Sigmoid colon (tissue), 7 donors: ENCODE measurements around the gene IL17RA. TPM values are rescaled to one million over a fixed set of nuclear protein-coding genes. Genes with fewer than 3 reads are reported as not detected.
"Not testable (repeated sequence)": the region's sequence is repeated elsewhere in the genome, so short reads cannot be mapped to it uniquely, and the experiment has no call there.

Experiments
- DNase-seq: peaks from one replicate; pipeline ENCODE4 v3.0.0-alpha.2; 2019
- H3K27ac ChIP-seq, 4 donors: fragments of 200-600 bp; sonication (generic); one replicate each; pipeline ENCODE4 v1.5.1; 2016 to 2019; ENCODE audit warnings: mild to moderate bottlenecking in 1 of 4
- H3K27me3 ChIP-seq, 3 donors: fragments of 200-600 bp; sonication (generic); one replicate each; pipeline ENCODE4 v1.5.1; 2019; ENCODE audit warnings: mild to moderate bottlenecking in 1 of 3
- H3K36me3 ChIP-seq, 4 donors: fragments of 200-600 bp; sonication (generic); one replicate each; pipeline ENCODE4 v1.5.1; 2016 to 2019
- H3K4me1 ChIP-seq, 4 donors: fragments of 200-600 bp; sonication (generic); one replicate each; pipeline ENCODE4 v1.5.1; 2017 to 2019
- H3K4me3 ChIP-seq, 4 donors: fragments of 200-600 bp; sonication (generic); one replicate each; pipeline ENCODE4 v1.5.1; 2017 to 2019; ENCODE audit warnings: mild to moderate bottlenecking in 2 of 4, moderate library complexity in 1 of 4
- H3K9me3 ChIP-seq, 4 donors: fragments of 200-600 bp in 3 of 4; sonication (generic) in 3 of 4; one replicate each; pipeline versions ENCODE4 v1.5.1 to v1.6.1; 2013 to 2019
- CTCF ChIP-seq, 4 experiments: fragments of 450-650 bp in 3 of 4; fragments of 200-600 bp in 1 of 4; IDR thresholded peaks; one replicate each; pipeline ENCODE4 v1.5.1; 2016 to 2019; ENCODE audit warnings: antibody characterized with exemption in 4 of 4, mild to moderate bottlenecking in 3 of 4, moderate library complexity in 2 of 4
- EP300 ChIP-seq, 4 donors: sonication (generic); formaldehyde crosslinking; IDR thresholded peaks; one replicate each; pipeline ENCODE4 v1.6.1; 2017; ENCODE audit warnings: antibody characterized with exemption in 4 of 4
- POLR2A ChIP-seq, 2 donors: fragments of 450-650 bp; IDR thresholded peaks; one replicate each; pipeline ENCODE4 v1.6.1; 2016; ENCODE audit warnings: antibody characterized with exemption in 2 of 2, mild to moderate bottlenecking in 2 of 2, moderate library complexity in 2 of 2
- POLR2AphosphoS5 ChIP-seq, 4 donors: sonication (generic); formaldehyde crosslinking; IDR thresholded peaks; one replicate each; pipeline ENCODE4 v1.6.1; 2017; ENCODE audit warnings: antibody characterized with exemption in 4 of 4
- WGBS, 2 donors: extraction: QIAGEN DNeasy Blood & Tissue Kit; methylation state at CpG; one replicate each; pipeline ENCODE4 v1.1.7; 2013; 5-methylcytosine and 5-hydroxymethylcytosine counted together
- intact Hi-C: fragments of 100-400 bp; cut with DNase I; formaldehyde crosslinking; loops from one replicate; pipeline ENCODE4 v1.15.1; 2023
- polyA plus RNA-seq, 3 donors: library from polyadenylated mRNA; stranded (reverse); fragments of 200-250 nt; gene quantifications; one replicate each; pipeline ENCODE4 v1.2.3, GENCODE V29; 2013
- total RNA-seq, 4 donors: library from RNA; depleted of rRNA; stranded (reverse); fragments of >200 nt; gene quantifications; one replicate each; pipeline ENCODE4 v1.1.0, GENCODE V29; 2016
- donor health status: healthy with polysubstance abuse.
- donor health status: Bipolar disorder and iron deficiency.
- donor health status: healthy.

IL17RA gene
- total and polyA plus RNA-seq, 7 donors, result 1.2 to 10.4 (median 8.2) TPM

GRCh38 chr22:17145021-17145680, 60.4 kb downstream of the IL17RA start:
- WGBS, 2 donors, result 86 to 95% methylated on average over 8 of the region's 8 CpGs
- no peak for DNase-seq
- H3K27ac ChIP-seq, result no peak overlapping the region
- no peak for TF ChIP-seq POLR2A (IDR thresholded peaks at IDR 0.05)
- TF ChIP-seq CTCF (IDR thresholded peaks at IDR 0.05), result no peak
- TF ChIP-seq POLR2AphosphoS5 (IDR thresholded peaks at IDR 0.05), result no peak
- no peak for TF ChIP-seq EP300 (IDR thresholded peaks at IDR 0.05)
- H3K36me3 ChIP-seq, result peaks cover 7 to 73% (median 32%) of the 10 kb centered on the region in 4 donors
- H3K4me1 ChIP-seq, result no peaks in the 10 kb centered on the region
- no peaks in the 10 kb centered on the region for H3K9me3 ChIP-seq
- no peaks in the 10 kb centered on the region for H3K27me3 ChIP-seq
- intact Hi-C loops, result no loop called here
- no peak overlapping the region for H3K4me3 ChIP-seq

GRCh38 chr22:17147458-17147857, 62.7 kb downstream of the IL17RA start:
- H3K9me3 ChIP-seq, H3K27me3 ChIP-seq, H3K4me1 ChIP-seq, intact Hi-C loops, H3K4me3 ChIP-seq, DNase-seq, H3K27ac ChIP-seq: not testable (repeated sequence)
- H3K36me3 ChIP-seq, result peaks cover 7 to 50% (median 18%) of the 10 kb centered on the region in 4 donors
- WGBS, 2 donors, result 97 to 98% methylated on average over 30 of the region's 30 CpGs

GRCh38 chr22:17149076-17149815, 64.4 kb downstream of the IL17RA start:
- TF ChIP-seq POLR2A (IDR thresholded peaks at IDR 0.05), result no peak
- no peak for TF ChIP-seq POLR2AphosphoS5 (IDR thresholded peaks at IDR 0.05)
- no peak for TF ChIP-seq EP300 (IDR thresholded peaks at IDR 0.05)
- no peak for TF ChIP-seq CTCF (IDR thresholded peaks at IDR 0.05)
- no peaks in the 10 kb centered on the region for H3K4me1 ChIP-seq
- no peak overlapping the region for H3K27ac ChIP-seq
- WGBS, 2 donors, result 58 to 86% methylated on average over 9 of the region's 9 CpGs
- H3K4me3 ChIP-seq, result no peak overlapping the region
- no peaks in the 10 kb centered on the region for H3K9me3 ChIP-seq
- H3K27me3 ChIP-seq, result no peaks in the 10 kb centered on the region
- intact Hi-C loops, result no loop called here
- peak; percentile 32 for DNase-seq
- peaks cover 0 to 33% (median 9%) of the 10 kb centered on the region in 4 donors for H3K36me3 ChIP-seq

GRCh38 chr22:17152340-17152739, 67.5 kb downstream of the IL17RA start:
- Histone ChIP-seq H3K4me1 (peaks cover 0 to 19% (median 11%) of the 10 kb centered on the region in 4 donors), H3K9me3 (no peaks in the 10 kb centered on the region), H3K4me3 (no peak overlapping the region), H3K27me3 (no peaks in the 10 kb centered on the region), H3K27ac (no peak overlapping the region), H3K36me3 (peaks cover 0 to 20% (median 6%) of the 10 kb centered on the region in 4 donors)
- no peak for DNase-seq
- TF ChIP-seq POLR2A (IDR thresholded peaks at IDR 0.05), result no peak
- TF ChIP-seq CTCF (IDR thresholded peaks at IDR 0.05), result no peak
- no peak for TF ChIP-seq POLR2AphosphoS5 (IDR thresholded peaks at IDR 0.05)
- no peak for TF ChIP-seq EP300 (IDR thresholded peaks at IDR 0.05)
- 71 to 82% methylated on average over 6 of the region's 6 CpGs for WGBS, 2 donors
- intact Hi-C loops, result no loop called here

- 18 to 63% methylated on average over 3 of the region's 3 CpGs for WGBS, 2 donors
- Histone ChIP-seq H3K27me3 (no peaks in the 10 kb centered on the region), H3K9me3 (no peaks in the 10 kb centered on the region), H3K4me3 (no peak overlapping the region), H3K27ac (no peak overlapping the region), H3K36me3 (peaks cover 0 to 14% (median 4%) of the 10 kb centered on the region in 4 donors), H3K4me1 (peaks cover 0 to 26% (median 17%) of the 10 kb centered on the region in 4 donors)
- intact Hi-C loops, result no loop called here
- no peak for DNase-seq
- TF ChIP-seq CTCF (IDR thresholded peaks at IDR 0.05), result no peak
- no peak for TF ChIP-seq POLR2A (IDR thresholded peaks at IDR 0.05)
- TF ChIP-seq POLR2AphosphoS5 (IDR thresholded peaks at IDR 0.05), result no peak
- no peak for TF ChIP-seq EP300 (IDR thresholded peaks at IDR 0.05)
Measured at GRCh38 chr22:17152971-17153370, 68.2 kb downstream of the IL17RA start.
